ENCODE measurements around the gene KNDC1.

GRCh38 chr10:133195611-133196010, 35.6 kb downstream of the KNDC1 start:
- TF ChIP-seq NCOR1 (IDR thresholded peaks at IDR 0.05; ENCODE audit: borderline replicate concordance, low read length), result no peak
- no peak for TF ChIP-seq CTCF (CRISPR knock-in tag; IDR thresholded peaks at IDR 0.05)
- TF ChIP-seq ZNF274 (CRISPR knock-in tag; IDR thresholded peaks at IDR 0.05), result no peak
- no peak for TF ChIP-seq ATF4 (CRISPR knock-in tag; IDR thresholded peaks at IDR 0.05)
- no peak for TF ChIP-seq RXRA (CRISPR knock-in tag; IDR thresholded peaks at IDR 0.05)
- TF ChIP-seq ZNF768 (CRISPR knock-in tag; IDR thresholded peaks at IDR 0.05), result no peak
- TF ChIP-seq TBL1XR1 (IDR thresholded peaks at IDR 0.05; ENCODE audit: borderline replicate concordance, low read length, partially characterized antibody), result no peak
- TF ChIP-seq MLX (CRISPR knock-in tag; IDR thresholded peaks at IDR 0.05), result no peak
- no peak for TF ChIP-seq CEBPG (CRISPR knock-in tag; IDR thresholded peaks at IDR 0.05)
- no peak for TF ChIP-seq RELA (CRISPR knock-in tag; IDR thresholded peaks at IDR 0.05)
- no peak for TF ChIP-seq YY1 (IDR thresholded peaks at IDR 0.05; ENCODE audit: insufficient read depth, insufficient replicate concordance, low read depth, low read length)

Measured in HepG2 (cell line).